GM19193 (cell line): ENCODE measurements around the gene CRY2.

ENCODE experiments used
- POLR2A ChIP-seq: IDR thresholded peaks from 4 replicates; pipeline ENCODE4 v1.6.1; 2011; ENCODE audit not compliant: insufficient read depth, insufficient read length; ENCODE audit errors: extremely low read depth

The CRY2 gene

DNA sequence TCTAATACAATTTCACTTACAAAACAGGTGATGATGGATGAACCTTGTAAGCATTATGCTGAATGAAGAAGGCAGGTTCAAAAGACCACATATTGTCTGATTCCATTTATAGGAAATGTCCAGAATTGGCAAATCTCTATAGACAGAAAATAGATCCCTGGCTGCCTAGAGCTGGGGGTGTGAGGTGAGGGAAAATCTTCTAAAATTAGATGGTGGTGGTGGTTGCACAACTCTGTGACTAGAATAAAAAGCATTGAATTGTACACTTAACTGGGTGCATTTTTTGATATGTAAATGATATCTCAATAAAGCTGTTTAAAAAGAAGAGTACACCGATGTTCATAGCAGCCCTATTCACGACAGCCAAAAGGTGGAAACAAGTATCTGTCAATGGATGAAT lies 16.7 kb upstream of the CRY2 start:
- TF ChIP-seq POLR2A: no peak

DNA sequence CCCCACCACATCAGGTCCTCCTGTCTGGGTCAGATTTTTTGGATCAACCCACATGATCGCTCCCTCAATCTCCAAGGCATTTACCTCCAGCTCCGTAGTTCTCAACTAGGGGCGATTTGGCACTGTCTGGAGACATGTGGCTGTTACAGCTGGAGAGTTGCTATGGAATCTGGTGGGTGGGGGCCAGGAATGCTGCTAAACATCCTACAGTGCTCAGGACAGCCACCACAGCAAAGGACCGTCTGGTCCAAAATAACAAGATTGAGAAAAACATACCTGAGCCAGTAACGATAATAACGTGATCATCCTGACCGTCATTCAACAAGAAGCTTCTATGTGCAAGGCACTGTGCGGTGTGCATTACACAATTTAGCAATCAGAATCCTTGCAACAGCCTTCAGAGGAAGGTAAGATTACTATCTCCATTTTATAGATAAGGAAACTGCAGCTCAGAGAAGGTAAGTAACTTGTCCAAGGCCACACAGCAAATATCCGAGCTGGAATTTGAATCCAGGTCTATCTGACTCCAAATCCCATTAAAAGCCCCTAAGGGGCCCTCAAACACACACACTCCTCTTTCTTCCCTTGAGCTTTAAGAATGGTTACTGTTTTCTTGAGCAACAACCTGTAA lies 14.3 kb upstream of the CRY2 start:
- no peak for TF ChIP-seq POLR2A

DNA sequence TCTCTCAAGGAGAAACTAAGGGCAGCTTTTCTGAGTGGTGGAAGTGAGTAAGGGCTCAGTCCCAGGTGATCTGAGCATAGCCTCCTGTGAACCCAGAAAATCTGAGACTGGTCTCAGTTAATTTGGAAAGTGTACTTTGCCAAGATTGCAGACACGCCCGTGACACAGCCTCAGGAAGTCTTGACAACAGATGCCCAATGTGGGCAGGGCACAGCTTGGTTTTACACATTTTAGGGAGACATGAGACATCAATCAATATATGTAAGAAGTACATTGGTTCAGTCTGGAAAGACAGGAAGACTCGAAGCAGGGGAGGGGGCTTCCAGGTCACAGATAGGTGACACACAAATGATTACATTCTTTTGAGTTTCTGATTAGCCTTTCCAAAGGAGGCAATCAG lies 13.5 kb upstream of the CRY2 start:
- TF ChIP-seq POLR2A: no peak

DNA sequence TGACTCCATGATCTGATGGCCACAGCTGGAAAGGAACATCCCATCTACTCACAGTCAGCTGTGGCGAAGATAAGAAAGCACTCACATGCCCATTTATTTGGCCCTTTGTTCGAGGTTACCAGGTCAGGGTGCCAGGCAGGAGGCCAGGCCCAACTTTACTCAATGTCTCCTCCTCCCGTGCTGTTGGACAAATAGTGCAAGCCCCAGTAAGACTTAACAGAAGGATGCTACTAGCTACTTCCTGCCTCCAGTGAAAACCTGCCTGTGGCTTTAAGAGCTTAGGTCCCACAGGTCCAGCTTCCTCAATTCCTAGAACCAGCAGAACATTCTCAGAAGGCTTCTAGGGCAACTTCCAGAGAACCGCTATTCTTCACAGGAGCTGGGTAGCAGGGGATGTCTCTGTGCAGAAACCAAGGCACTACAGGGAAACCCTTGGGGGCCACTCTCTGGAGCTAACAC lies 12.9 kb upstream of the CRY2 start:
- TF ChIP-seq POLR2A: no peak

DNA sequence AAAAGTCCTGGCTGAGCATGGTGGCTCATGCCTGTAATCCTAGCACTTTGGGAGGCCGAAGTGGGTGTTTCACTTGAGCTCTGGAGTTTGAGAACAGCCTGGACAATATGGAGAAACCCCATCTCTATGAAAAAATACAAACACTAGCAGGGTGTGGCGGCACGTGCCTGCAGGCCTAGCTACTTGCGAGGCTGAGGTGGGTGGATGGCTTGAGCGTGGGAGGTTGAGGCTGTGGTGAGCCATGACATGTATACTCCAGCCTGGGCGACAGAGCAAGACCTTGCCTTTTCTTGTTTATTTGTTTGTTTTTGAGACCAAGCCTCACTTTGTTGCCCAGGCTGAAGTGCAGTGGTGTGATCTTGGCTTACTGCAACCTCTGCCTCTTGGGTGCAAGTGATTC lies 8.1 kb upstream of the CRY2 start:
- no peak for TF ChIP-seq POLR2A

DNA sequence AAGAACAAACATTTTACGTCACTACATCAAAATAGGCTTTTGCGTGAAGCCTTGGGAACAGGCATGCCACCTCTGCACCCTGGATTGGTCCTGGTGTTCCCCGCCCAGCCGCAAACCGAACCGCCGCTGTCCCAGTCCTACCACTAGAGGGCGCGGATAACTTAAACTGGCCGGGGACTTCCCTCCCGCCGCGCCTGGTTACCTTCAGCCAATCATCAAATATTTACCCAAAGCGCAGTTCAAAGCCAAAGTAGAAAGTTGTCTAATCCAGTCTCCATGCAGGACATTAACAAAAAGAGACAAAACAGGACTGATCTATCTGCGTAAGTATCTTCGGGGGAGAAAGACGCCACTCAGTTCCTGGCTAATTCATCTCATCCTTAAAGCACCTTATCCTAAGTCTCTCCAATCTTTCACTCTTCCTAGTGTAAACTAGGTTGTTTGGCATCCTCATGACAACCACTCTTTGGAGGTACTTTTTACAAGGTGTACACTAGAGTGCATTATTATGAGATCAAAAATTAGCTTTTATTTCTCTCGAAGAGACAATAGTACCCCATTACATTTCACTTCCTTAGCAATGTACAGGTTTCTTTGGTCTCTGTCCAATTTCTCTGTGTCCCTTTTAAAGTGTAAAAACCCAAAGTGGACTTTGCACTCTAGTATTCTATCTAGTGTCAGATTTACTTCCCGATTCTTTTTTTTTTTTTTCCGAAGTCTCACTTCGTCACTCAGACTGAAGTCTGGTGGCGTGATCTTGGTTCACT lies 3.9 kb upstream of the CRY2 start:
- TF ChIP-seq POLR2A: no peak

DNA sequence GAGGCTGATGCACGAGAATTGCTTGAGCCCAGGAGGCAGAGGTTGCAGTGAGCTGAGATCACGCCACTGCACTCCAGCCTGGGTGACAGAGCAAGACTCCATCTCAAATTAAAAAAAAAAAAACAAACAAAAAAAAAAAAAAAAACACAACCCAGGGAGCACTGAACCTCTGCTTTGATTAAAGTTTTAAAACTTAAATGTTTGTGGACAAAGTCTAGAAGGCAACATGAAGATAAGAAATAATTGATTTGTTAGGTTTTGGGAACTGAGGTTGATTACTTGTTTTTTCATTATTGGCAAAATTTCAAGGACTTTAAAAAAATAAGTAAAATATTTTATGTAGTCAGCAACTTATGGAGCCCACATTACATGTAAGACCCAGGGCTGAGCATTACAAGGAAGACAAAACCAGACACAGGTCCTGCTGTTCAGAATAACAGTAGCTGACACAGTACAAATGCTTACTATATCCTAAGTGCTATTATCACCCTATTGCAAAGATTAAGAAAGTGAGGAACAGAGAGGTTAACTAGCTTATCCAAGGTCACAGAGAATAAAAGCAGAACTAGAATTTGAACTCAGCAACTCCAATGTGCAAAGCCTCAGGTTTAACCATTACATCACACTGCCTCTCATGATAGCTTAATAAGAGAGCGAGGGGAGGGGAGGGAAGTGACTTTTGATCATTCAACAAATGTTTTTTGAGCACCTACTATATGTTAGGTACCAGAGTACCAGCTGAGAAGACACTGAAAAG lies 2.3 kb upstream of the CRY2 start:
- no peak for TF ChIP-seq POLR2A

DNA sequence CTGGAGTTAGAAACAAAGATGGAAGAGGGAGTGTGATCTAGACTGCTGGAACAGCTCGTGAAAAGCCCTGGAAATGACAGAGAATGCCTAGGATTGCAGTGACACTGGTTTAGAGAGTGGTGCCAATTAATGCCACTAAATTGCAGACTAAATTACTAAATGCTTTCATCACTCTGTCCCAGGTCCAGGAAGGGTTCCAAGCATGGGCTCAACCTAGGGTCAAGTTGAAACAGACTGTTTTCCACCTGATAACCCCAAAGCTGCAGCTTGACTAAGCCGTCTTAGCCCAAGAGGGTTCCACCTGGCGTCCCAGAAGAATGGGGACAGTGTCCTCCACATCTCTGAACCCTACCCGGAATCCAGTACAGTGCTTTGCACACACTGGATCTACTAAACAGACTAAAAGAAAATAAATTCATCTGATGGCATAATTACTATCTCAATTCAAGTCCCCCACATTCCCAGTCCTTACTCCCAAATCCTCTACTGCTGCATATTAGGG lies 1.1 kb upstream of the CRY2 start:
- no peak for TF ChIP-seq POLR2A

DNA sequence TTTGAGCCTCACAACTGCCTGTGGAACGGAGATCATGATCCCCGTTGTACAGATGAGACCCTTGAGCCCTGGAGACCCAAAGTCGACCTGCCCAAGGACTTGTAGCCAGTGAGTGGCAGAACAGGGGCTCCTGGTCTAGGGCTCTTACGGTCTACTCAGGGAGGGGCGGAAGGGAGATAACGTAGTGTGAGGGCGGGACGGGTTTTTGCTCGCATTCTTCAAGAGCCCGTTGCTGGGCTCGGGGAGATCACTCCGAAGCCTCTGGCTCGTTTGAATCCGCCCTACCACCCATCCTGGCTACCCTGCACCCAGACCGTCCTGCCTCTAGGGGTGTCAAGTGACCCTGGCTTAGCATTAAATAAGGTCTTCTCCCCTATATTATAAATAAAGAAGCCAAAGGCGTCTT lies 639 bp downstream of the CRY2 start:
- TF ChIP-seq POLR2A: no peak

DNA sequence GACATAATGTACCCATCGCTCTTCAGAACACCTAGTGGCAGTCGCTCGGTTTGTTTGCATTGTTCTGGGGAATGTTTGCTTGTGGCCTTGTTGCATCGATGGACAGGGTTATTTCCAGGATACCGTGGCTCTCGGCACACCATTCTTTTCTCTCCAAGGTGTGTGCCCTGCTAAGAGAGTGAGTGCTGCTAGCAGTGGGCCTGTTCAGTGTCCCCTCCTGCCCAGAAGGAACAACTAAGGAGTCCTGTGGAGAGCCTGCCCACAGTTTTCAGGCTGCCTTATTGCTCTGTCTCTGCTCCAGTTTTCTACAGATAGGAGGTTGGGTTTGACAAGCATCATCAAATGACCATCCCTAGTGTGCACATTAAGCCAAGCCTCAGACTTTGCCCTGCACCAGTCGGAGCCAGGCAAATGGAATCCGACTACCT lies 1.4 kb downstream of the CRY2 start:
- TF ChIP-seq POLR2A: no peak

DNA sequence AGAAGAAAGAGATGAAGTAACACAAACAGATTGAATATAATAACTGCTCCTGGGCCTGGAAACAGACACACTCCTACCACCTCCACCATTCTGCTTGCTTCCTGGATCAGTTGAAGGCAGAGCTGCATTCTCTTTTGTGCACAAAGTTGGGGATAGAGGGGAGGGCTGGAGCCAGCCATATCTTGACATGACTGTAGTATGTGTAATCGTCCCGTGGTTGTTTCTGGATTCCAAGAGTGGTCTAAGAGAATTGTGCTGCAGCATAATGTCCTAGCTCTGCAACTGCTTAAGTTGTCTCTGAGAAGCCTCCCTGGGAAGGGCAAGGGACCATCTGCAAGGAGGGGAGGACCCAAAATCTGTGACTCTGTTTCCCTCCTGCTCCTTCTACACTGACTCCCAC lies 3.2 kb downstream of the CRY2 start:
- no peak for TF ChIP-seq POLR2A

DNA sequence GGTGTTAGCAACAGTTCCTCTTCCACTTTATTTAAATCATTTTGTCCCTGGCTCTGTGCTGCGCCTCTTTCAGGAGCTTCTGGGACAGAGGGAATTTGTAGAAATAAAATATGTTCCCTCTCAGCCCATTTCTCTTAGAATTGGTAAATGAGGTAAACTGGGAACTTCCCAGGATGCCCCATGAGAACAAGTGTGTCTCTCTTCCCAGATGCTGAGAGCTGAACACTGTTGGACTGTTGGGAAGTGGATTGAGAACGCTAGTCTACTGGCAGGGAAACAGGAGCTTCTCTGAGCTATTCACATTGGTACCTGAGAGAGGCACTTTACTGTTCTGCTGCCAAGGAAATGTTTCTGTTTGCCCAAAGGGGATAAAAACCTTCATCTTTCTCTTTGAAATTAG lies 4.0 kb downstream of the CRY2 start:
- no peak for TF ChIP-seq POLR2A

DNA sequence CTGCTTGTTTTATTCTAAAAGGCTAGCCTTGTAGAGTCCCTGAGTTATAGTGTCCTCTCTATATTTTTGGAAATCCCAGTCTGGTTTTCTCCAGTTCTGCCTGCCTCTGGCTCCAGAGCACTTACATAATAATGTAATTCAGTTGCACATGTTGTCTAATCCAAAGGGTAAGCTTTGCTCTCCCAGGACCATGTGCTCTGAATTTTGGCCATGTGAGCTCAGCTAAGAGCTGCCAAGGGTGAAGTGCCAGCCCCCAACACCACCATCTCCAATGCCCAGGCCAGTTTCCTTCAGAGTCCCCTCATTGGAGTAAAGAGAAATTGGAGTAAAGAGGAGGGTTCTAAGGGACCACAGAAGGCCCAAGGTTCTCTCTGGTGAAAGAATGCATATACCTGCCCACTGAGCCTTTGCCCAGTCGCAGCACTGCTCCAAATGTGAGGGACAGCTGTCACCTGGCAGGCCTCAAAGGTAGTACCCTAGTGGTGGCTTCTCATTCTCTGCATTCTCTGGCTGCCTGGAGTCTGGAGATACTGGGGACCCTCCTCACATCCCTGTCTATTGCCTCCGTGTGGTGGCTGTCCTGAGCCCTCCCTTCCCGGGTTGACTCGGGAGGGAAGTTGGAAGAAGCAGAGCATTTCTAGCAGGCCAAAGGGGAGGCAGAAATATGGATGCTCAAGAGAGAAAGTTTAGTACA lies 4.9 kb downstream of the CRY2 start:
- no peak for TF ChIP-seq POLR2A

DNA sequence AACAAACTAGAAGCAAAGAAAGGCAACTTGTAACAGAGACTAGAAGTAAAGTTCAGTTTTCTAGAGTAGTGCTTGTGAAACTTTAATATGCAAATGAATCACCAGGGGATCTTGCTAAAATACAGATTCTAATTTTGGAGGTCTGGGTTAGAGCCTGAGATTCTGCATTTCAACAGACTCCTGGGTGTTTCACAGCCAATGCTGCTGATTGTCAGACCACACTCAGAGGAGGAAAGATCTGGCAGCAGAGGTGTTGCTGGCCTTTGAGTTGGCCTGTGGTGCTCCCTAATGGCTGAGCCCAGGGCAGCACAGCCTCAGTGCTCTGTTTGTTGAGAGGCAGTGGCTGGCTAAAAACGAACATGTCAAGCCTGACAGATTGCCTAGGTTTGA lies 5.4 kb downstream of the CRY2 start:
- TF ChIP-seq POLR2A: no peak

DNA sequence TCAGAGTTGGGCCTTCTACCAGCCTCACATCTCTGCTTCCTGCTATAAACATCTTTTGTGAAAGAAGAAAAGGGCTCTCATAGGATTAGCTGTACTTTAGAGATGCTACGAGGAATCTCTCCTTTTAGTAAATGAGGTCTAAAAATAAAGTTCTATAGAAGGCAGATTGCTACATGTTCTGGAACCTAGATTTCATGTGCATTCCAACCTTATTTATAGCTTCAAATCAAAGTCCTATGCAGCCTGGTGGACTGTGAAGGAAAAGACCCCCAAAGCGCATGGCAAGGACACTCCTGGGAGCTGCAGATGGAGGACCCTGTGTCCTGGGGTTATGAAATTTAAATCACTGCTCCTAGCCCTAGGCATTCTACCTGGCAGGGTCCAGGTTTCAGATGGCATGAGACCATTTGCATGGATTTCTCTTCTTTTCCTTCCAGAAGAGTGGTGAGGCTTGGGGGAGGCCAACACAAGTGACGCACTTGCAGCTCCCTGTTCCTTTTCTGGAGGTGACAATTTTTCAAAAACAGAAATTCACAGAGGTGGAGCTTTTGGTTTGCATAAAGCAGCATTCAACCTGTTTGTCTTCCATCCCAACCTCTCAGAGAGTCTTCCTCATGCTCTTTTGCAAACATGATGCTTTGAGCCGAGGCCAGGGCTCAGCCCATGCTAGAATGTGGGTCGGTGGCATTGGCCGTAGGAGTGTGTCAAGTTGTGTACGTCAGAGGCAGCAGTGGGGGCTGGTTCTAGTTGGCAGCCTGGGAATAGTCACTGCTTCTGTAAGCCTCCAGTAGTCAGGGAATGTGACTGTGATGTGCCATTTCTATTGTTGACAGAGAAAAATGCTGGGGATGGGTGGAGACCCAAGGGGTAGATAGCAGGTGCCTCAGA lies 6.3 kb downstream of the CRY2 start:
- no peak for TF ChIP-seq POLR2A

DNA sequence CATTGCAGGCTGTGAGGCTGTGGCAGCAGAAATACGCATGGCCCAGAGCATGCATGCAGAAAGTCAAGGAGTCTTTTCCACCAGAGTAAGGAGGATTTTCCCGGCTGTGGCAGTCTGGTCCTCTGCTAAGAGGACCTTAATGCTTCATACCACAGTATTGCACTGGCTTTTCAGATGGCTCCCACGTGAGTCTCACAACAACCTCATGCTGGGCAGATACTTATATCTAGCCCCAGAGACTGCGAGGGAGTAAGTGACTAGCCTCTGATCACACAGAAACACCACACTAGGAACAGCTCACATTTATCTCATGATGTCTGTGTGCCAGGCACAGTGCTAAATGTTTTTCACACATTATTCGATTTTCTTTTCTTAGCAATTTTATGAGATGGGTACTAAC lies 8.0 kb downstream of the CRY2 start:
- TF ChIP-seq POLR2A: no peak
